Astrocyte of the spinal cord (primary cell): ENCODE measurements around the gene FFAR4.
A peak's percentile ranks its signal among the peaks of the same experiment; 100 is the strongest.

ENCODE experiments used
- DNase-seq: peaks from one replicate; pipeline ENCODE4 v3.0.0; 2011; ENCODE audit warnings: low read depth, low spot score
- H3K4me3 ChIP-seq: 2 replicates; pipeline ENCODE4 v1.5.1; 2011; ENCODE audit warnings: low read depth, mild to moderate bottlenecking, low read length, moderate library complexity
- in situ Hi-C: cut with HindIII; loops from 2 replicates; pipeline ENCODE4 v1.10.0; 2017; ENCODE audit warnings: low sequenced_read_pairs
- TF ChIP-seq, protein P1 (sequence below): IDR thresholded peaks from 2 replicates; pipeline ENCODE4 v1.5.1; 2012; ENCODE audit warnings: low read depth, mild to moderate bottlenecking, low read length, inconsistent platforms

FFAR4 gene

DNA sequence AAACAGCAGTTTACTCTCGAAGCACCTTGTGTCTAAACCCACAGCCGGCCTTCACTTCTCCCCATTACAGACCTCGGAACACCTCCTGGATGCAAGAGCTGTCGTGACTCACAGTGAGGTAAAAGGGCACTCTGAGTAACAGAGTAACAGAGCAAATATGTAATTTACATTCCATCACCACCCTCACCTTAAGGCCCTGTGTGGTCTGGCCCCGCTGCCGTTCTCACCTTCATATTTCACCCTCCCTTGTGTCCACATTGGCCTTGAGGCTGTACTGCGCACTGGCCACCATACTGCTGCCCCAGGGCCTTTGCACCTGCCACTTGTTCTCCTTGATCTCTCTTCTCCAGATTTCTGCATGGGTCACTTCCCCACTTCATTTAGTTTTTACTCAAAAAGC is 12.6 kb downstream of the FFAR4 start:
- TF ChIP-seq, protein P1, sequence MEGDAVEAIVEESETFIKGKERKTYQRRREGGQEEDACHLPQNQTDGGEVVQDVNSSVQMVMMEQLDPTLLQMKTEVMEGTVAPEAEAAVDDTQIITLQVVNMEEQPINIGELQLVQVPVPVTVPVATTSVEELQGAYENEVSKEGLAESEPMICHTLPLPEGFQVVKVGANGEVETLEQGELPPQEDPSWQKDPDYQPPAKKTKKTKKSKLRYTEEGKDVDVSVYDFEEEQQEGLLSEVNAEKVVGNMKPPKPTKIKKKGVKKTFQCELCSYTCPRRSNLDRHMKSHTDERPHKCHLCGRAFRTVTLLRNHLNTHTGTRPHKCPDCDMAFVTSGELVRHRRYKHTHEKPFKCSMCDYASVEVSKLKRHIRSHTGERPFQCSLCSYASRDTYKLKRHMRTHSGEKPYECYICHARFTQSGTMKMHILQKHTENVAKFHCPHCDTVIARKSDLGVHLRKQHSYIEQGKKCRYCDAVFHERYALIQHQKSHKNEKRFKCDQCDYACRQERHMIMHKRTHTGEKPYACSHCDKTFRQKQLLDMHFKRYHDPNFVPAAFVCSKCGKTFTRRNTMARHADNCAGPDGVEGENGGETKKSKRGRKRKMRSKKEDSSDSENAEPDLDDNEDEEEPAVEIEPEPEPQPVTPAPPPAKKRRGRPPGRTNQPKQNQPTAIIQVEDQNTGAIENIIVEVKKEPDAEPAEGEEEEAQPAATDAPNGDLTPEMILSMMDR = no peak
- H3K4me3 ChIP-seq = no peak overlapping the region
- in situ Hi-C loops = no loop called here
- no peak for DNase-seq

DNA sequence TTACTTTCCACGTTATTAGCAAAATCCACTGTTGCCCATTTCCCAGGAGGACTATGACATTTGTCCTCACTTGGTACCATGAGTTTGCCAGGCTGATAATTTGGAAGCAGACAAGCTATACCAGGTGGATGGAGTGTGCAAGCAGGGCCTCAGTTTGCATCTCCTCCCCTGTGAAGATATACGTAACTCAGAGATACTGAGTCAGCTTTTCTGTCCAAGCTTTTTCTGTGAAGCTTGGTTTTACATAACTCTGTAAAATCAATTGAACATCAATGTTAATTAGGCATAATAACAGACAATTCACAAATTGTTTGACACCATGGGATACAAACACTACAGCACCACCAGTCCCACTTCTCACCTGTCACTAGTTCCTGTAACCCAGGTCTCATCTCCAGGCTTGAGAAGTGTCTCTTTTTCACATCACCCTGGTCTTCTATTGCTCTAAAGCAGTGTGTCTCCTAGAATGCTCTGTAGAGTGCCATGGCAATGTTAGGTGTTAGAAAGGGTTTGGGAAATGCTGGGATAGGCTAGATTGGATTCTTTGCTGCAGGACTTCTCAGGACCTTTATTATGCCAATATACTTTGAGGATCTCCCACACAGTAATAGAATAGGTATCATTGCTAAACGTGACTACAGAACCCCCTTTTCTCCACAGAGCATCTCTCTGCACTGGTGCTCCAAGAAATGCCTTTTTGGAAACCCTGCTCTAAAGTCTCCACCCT is 13.7 kb downstream of the FFAR4 start:
- in situ Hi-C loops = no loop called here
- TF ChIP-seq, protein P1 = no peak
- no peak for DNase-seq
- no peak overlapping the region for H3K4me3 ChIP-seq

- in situ Hi-C loops = no loop called here
- TF ChIP-seq, protein P1 = no peak
- no peak overlapping the region for H3K4me3 ChIP-seq
- peak; percentile 16 for DNase-seq
These were observed 14.4 kb downstream of the FFAR4 start for GRCh38 chr10:93580828-93581227.

- no peak overlapping the region for H3K4me3 ChIP-seq
- in situ Hi-C loops = no loop called here
These were observed 18.0 kb downstream of the FFAR4 start for GRCh38 chr10:93584445-93584844.

DNA sequence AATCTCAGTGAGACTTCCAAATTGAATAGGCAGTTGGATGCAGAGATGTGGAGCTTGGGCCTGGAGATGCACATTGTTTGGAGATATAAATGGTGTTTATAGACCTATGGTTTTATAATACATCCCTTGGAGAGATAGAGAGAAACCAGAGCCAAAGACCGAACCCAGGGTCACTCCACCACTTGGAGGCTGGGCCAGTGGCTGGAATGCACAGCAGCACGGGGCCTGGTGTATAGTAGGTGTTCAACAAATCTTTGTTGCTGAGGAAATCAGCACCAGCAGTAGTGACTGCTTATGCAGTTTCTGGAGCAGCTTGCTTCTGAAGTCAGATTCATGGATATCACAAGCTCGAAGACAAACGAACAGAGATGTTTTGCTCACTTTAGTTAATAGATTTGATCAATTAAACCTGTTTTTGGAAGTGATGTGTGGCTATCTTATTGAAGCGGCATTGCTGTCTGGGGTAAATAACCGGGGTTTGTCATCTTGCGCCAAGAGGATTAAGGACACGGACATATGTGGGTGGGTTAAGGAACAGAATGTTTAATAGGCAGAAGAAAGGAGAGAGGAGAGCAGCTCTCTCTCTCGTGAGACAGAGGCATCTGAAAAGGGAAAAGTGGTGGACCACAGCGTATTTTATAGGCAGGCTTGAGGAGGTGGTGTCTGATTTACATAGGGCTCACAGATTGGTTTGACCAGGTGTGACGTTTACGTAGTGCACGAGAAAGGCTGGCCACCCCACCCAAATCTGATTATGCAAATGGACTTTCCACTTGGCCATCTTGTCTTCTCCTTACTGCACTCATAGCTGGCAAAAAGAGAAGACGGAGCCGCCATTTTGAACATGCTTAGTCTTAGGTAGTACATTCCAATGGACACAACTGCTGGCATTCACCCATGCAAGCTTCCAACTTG is 23.4 kb downstream of the FFAR4 start:
- in situ Hi-C loops = no loop called here
- TF ChIP-seq, protein P1 = no peak
- no peak overlapping the region for H3K4me3 ChIP-seq
- no peak for DNase-seq

More at GRCh38 chr10:93584445-93584844, 18.0 kb downstream of the FFAR4 start:
- TF ChIP-seq, protein P1 = no peak
- DNase-seq = no peak

DNA sequence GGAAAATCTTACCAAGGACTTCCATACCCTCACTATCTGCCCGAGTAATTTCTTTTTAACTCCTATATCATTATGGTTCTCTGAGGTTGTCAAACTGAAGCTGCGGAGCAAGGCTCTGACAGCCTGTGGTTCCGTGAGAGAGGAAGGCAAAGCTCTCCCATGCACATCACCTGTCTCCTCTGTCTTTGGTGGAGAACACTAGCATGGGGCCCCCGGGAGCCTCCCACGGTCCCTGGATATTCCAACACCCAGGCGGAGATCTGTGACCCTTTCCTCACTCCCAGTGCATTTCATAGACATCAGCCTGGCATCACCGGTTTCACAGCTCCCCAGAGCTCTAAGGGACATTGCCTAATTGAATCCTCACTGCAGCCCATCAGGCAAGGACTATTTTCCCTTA is 24.2 kb downstream of the FFAR4 start:
- in situ Hi-C loops = no loop called here
- no peak for DNase-seq
- TF ChIP-seq, protein P1 = no peak
- no peak overlapping the region for H3K4me3 ChIP-seq
